HEK293T (cell line): ENCODE results near the gene ATPAF2.

Experiments used
- ARNT ChIP-seq: fragments of 450-650 bp; IDR thresholded peaks from 2 replicates; pipeline ENCODE4 v1.6.1; 2017; ENCODE audit warnings: mild to moderate bottlenecking
- BHLHE40 ChIP-seq: fragments of 450-650 bp; IDR thresholded peaks from 2 replicates; pipeline ENCODE4 v1.6.1; 2016; ENCODE audit warnings: mild to moderate bottlenecking, moderate library complexity, borderline replicate concordance
- CTBP1 ChIP-seq: fragments of 450-650 bp; IDR thresholded peaks from 2 replicates; pipeline ENCODE4 v1.6.1; 2016; ENCODE audit warnings: borderline replicate concordance
- ELF4 ChIP-seq: fragments of 450-650 bp; IDR thresholded peaks from 2 replicates; pipeline ENCODE4 v1.6.1; 2017; ENCODE audit warnings: antibody characterized with exemption
- FOXK2 ChIP-seq: fragments of 450-650 bp; IDR thresholded peaks from 2 replicates; pipeline ENCODE4 v1.6.1; 2016; ENCODE audit warnings: mild to moderate bottlenecking
- HDGF ChIP-seq: fragments of 450-650 bp; IDR thresholded peaks from 2 replicates; pipeline ENCODE4 v1.6.1; 2017; ENCODE audit warnings: antibody characterized with exemption, borderline replicate concordance
- L3MBTL2 ChIP-seq: fragments of 450-650 bp; conservative IDR thresholded peaks from 2 replicates; pipeline ENCODE4 v1.6.1; 2016; ENCODE audit warnings: mild to moderate bottlenecking
- LEF1 ChIP-seq: fragments of 450-650 bp; IDR thresholded peaks from 2 replicates; pipeline ENCODE4 v1.6.1; 2017; ENCODE audit warnings: mild to moderate bottlenecking, borderline replicate concordance
- NFRKB ChIP-seq: fragments of 450-650 bp; IDR thresholded peaks from 2 replicates; pipeline ENCODE4 v1.6.1; 2016; ENCODE audit warnings: mild to moderate bottlenecking, moderate library complexity
- PKNOX1 ChIP-seq: fragments of 450-650 bp; IDR thresholded peaks from 2 replicates; pipeline ENCODE4 v1.6.1; 2016
- SP1 ChIP-seq: fragments of 450-650 bp; IDR thresholded peaks from 2 replicates; pipeline ENCODE4 v1.6.1; 2017
- SUZ12 ChIP-seq: fragments of 450-650 bp; IDR thresholded peaks from 2 replicates; pipeline ENCODE4 v1.6.1; 2016; ENCODE audit warnings: mild to moderate bottlenecking
- TARDBP ChIP-seq: fragments of 450-650 bp; IDR thresholded peaks from 2 replicates; pipeline ENCODE4 v1.6.1; 2016
- ZNF384 ChIP-seq: fragments of 450-650 bp; IDR thresholded peaks from 2 replicates; pipeline ENCODE4 v1.6.1; 2016

- TF ChIP-seq FOXK2 (no peak), ELF4 (no peak), SUZ12 (no peak), L3MBTL2 (no peak), CTBP1 (no peak), NFRKB (no peak), ZNF384 (no peak), PKNOX1 (no peak), TARDBP (no peak), HDGF (no peak), BHLHE40 (no peak), SP1 (no peak), ARNT (no peak), LEF1 (no peak)
These were observed 25.1 kb upstream of the ATPAF2 start for GRCh38 chr17:18064053-18064452.
